ENCODE measurements around the gene TREM2. TPM values are rescaled to one million over a fixed set of nuclear protein-coding genes. Genes with fewer than 3 reads are reported as not detected.

Gene TREM2
- total RNA-seq, 2 experiments from 2014 or later, result not detected

GRCh38 chr6:41187924-41188886, 25.3 kb upstream of the TREM2 start:
- POLR2A ChIA-PET, result no interaction called here
- CTCF ChIA-PET, result no interaction called here

GRCh38 chr6:41186031-41186562, 23.2 kb upstream of the TREM2 start:
- CTCF ChIA-PET, result no interaction called here
- POLR2A ChIA-PET, result no interaction called here

DNA sequence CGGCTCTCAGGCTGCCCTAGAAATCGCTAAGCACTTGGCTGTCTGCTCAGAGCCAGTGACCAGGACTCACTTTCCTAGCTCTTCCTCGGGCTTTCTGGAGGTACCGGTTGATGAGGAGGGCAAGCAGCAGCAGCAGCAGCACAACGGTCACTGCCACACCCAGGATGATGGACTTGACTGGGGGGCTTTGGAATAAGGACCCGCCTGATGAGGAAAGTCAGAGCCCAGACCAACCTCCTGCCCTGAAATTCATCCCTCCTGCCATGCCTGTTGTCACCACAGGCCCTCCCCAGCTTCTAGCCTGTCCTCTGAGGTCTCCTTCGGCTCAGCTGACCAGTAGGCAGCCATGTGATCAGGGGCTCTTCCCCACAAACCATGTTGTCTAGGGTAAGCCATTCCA, 21.8 kb upstream of the TREM2 start:
- CTCF ChIA-PET, result interaction anchor here (1.0 kb wide), 1 partner anchor 15 kb away, joined by 3 read pairs; no protein-coding TSS in a partner anchor
- POLR2A ChIA-PET, result no interaction called here

DNA sequence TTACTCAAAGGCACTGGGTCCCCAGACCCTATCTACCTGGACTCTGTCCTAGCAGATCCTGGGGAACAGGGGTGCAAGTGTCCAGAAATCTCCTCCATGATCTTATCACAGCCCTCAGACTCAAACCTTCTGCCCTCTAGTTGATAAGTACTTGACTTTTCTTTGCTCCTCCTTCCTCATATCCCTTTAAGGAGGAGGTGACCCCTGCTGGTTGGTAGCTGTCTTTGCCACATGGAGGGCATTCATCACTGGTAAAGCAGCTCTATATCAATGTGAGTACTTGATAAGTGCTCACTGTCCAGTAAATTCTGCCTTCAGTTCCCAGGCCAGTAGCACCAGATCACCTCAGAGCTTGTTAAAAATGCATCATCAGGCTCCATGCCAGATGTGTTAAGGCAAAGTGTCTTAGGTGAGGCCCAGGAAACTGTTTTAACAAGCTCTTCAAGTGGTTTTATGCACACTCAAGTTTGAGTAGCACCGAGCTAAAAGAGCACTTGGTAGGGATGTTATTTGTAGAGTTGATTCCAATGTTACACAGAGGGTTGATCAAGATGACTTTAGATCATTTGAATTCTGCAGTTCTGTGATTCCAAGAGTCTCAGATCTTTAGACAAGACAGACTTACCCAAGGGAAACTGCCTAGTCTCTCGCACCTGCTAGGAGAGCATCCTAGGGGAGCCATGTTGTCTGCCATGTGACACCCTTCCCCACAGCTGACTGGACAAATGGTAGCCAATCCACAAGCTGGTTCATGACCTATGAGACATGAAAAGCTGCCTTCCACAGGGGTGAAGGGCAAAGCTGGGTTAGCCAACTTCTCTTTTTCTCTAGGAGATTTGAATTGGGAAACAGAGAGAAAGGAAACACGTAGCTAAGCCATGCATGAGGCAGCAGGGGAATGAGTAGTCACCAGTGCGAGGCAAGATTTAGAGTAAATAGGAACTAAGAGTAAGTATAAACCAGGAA, 19.4 kb upstream of the TREM2 start:
- CTCF ChIA-PET, result interaction anchor here (0.7 to 2.8 kb wide), 7 partner anchors 10 to 186 kb away, joined by 3 to 10 read pairs (median 4); no protein-coding TSS in a partner anchor
- POLR2A ChIA-PET, result no interaction called here

- CTCF ChIA-PET, result interaction anchor here (0.9 to 2.8 kb wide), 5 partner anchors 10 to 187 kb away, joined by 3 to 10 read pairs (median 7); no protein-coding TSS in a partner anchor
- POLR2A ChIA-PET, result no interaction called here
Measured at GRCh38 chr6:41181566-41181965, 18.6 kb upstream of the TREM2 start.

- CTCF ChIA-PET, result no interaction called here
- POLR2A ChIA-PET, result no interaction called here
Measured at GRCh38 chr6:41179163-41179562, 16.2 kb upstream of the TREM2 start.

DNA sequence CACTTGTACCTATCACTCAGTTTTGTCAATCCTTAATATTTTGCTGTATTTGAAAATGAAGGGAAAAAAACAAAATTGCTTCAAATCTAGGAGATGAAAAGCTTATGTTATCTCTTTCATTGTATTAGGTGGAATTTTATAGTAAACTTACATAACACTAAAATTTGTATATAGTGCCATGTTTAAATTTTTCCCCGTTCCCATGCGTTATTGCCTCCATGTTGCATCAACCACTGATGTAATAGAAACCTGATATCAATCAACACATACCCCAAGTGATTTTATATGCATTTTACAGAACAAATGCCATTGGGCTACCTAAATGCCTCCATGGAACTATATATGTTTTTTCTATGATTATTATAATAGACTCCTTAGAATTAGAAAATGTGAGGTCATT, 14.8 kb upstream of the TREM2 start:
- CTCF ChIA-PET, result no interaction called here
- POLR2A ChIA-PET, result no interaction called here

DNA sequence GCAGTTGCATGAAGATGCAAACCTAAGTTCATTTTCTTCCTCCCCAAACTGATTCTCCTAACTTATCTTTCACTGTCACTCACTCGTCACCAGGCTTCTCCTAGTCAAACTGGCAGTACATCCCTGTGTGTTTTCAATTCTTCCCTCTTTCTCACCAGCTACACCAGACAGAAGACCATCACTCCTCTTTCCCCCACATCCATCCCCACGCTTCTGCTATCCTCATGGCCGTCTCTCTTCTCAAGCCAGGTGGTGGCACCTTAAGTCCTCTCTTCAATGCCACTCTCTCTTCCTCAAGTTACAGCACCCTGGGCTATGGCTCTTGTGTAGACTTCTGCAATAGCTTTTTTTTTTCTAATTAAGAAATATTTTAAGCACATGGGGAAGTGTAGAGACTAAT, 14.4 kb upstream of the TREM2 start:
- CTCF ChIA-PET, result no interaction called here
- POLR2A ChIA-PET, result no interaction called here

GRCh38 chr6:41176189-41176588, 13.3 kb upstream of the TREM2 start:
- ChIA-PET CTCF (interaction anchor here (0.9 kb wide), 1 partner anchor 9 kb away, joined by 3 read pairs; no protein-coding TSS in a partner anchor), POLR2A (no interaction called here)

DNA sequence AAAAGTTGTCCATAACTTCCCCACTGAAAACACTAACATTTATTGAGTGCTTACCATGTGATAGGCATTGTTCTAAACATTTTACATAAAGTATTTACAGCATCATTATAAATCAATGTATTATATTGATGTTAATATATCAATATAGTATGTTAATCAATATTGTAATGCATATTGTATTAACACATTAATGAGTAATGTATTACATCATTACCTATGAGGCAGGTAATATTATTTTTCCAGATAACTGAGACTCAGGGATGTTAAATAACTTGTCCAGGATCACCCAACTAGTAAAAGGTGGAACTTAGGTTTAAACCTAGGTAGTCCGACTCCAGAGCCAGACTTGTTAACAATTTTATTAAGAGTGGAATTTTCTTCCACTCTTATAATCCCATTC, 12.2 kb upstream of the TREM2 start:
- CTCF ChIA-PET, result no interaction called here
- POLR2A ChIA-PET, result no interaction called here

DNA sequence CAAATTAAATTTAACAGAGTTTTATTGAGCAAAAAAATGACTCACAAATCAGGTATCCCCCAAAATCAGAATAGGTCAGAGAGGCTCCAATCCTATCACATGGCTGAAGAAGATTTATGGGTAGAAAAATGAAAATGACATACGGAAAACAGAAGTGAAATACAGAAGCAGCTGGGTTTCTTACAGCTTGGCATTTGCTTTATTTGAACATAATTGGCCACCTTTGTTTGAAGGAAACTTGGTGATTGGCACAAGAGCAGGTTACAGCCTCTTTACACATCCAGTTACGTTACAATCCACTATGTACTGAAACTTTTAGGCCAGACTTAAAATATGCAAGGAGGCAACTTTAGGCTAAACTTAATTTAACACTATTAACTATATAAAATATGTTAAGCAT, 11.7 kb upstream of the TREM2 start:
- POLR2A ChIA-PET, result no interaction called here
- CTCF ChIA-PET, result no interaction called here

DNA sequence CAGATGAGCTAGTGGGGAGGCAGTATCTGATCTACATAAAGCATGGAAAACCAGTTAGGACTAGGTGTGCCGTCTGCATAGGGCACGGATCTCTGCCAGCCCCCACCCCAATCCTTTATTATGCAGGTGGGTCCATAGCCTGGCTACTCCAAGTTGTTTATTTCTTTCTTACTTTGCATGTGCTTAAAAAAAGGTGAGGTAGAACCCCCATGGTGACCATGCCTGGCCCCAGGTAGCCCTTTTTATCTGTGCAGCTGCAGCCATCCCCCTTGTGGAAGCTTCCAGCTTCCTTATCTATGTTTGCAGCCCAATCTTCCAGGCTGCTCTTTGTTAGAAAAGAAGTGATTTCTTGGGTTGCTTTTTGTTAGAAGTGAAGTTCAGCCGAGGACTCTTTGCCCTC, 9.0 kb upstream of the TREM2 start:
- ChIA-PET CTCF (no interaction called here), POLR2A (no interaction called here)

- CTCF ChIA-PET, result no interaction called here
Measured at GRCh38 chr6:41170547-41171160, 7.7 kb upstream of the TREM2 start.

GRCh38 chr6:41167173-41167963, 4.5 kb upstream of the TREM2 start:
- ChIA-PET POLR2A (no interaction called here), CTCF (interaction anchor here (0.8 kb wide), 1 partner anchor 9 kb away, joined by 3 read pairs; no protein-coding TSS in a partner anchor)

More at GRCh38 chr6:41170547-41171160, 7.7 kb upstream of the TREM2 start:
- POLR2A ChIA-PET, result no interaction called here

DNA sequence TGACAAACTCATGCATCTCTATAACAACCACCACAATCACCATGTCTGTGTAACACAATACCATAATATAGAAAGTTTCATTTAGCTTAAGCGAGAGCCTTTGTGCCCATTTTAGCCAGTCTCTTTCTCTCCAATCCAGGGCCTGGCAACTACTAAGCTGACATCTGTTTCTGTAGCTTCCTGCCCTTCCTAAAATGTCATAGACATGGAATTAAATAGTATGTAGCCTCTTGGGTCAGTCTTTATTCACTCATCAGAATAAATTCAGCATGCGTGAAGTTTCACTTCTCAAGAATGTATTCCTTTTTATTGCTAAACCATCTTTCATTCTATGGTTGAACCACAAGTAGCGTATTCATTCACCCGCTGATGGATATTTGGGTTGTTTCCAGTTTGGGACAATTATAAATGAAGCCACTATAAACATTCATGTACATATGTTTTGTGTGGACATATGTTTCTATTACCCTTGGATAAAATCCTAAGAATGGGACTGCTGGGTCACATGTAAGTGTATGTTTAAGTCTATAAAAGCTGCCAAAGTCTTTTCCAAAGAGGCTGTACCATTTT, 1.7 kb upstream of the TREM2 start:
- POLR2A ChIA-PET, result no interaction called here
- CTCF ChIA-PET, result no interaction called here

DNA sequence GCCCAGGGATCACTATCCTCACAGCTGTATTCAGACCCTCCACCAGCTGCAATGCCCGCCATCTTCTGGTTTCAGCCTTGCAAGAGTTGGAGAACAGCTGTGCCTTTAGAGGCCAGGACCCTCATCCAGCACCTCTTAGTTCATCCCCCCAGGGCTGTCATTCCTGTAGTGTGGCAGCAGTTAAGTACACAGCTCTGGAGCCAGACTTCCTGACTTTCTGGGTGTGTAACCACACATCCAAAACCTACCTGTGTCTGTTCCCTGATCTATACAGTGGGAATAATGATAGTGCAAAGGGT, 452 bp upstream of the TREM2 start:
- ChIA-PET CTCF (no interaction called here), POLR2A (no interaction called here)

DNA sequence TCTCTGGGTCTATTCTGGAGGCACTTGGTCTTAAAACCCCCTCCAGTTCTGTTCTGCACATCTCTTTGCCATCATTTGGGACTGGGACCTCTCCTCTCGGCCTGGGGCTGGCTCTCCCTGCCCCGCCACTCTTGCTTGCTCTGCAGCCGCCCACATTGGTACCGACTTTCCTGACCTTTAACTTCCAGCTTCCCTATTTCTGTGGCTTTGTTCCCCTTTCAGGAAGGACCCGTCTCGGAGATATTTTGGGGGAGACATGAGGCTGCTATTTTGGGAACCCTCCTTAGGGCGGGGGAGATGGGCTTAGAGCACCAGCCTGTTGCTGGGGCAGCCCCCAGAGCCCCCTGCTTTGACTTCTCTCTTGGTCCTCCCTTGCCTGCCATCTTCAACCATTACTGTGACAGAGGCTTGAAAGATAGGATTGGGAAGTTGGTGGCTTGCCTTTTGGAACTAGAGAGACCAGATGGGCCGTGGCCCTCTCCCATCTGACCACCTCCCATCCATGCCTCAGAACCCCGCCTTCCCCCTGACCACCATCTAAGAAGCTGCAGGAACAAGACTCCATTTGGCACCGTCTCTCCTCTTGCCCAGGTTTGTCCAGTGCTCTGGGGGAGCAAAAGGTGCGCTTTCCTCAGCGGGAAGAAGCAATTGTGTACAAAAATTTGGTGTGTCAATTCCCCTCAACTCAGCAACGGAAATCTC, 914 bp downstream of the TREM2 start:
- ChIA-PET CTCF (interaction anchor here (0.7 kb wide), 1 partner anchor 19 kb away, joined by 3 read pairs; no protein-coding TSS in a partner anchor), POLR2A (no interaction called here)

GRCh38 chr6:41161380-41161779, 1.5 kb downstream of the TREM2 start:
- ChIA-PET CTCF (no interaction called here), POLR2A (no interaction called here)

Measured in activated CD8-positive, alpha-beta memory T cell treated with anti-CD3 and anti-CD28 coated beads for 36 hours (primary cell).